GM21526 (cell line): ENCODE data around the gene CNTNAP2.
"Not testable (repeated sequence)": the region's sequence is repeated elsewhere in the genome, so short reads cannot be mapped to it uniquely, and the experiment has no call there.

ENCODE experiments used
- ATAC-seq: cut with Tn5 transposase; IDR thresholded peaks from one replicate; pipeline ENCODE4 v1.9.1; 2021; ENCODE audit warnings: moderate library complexity; ENCODE audit not compliant: unreplicated experiment, low FRiP score

The CNTNAP2 gene

DNA sequence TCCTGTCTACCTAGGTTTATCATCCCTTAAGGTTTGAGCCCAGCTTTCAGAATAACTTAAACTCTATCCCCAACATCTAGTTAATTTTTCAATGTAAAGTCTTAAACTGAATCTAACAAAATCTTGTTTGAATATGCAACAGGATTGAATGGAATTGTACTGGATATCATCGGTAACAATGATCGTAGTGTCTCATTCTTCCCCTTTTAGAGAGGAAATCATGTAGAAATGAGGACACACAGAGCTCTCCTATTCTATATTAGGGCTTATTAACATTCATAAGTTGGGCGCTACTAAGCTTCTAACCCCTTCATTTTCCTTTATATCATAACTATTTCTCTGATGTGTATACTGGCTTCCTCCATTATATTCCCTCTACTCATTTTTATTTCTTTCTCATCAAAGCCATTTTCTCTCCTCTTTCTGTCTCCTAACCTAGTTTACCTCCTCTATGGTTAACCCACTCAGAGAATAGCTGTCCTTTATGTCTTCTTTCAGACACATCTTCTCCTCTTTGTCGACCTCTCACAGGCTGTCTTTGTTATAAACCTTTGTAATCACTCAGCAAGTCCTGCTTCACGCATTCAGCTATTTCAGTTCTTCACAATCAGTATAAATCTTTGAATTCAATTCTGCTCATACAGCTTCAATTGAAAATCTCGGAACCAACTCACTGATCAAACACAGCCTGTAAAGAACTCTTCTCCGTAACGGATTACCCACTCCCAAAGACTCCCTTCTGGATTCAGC lies 1455.0 kb downstream of the CNTNAP2 start:
- no peak for ATAC-seq

DNA sequence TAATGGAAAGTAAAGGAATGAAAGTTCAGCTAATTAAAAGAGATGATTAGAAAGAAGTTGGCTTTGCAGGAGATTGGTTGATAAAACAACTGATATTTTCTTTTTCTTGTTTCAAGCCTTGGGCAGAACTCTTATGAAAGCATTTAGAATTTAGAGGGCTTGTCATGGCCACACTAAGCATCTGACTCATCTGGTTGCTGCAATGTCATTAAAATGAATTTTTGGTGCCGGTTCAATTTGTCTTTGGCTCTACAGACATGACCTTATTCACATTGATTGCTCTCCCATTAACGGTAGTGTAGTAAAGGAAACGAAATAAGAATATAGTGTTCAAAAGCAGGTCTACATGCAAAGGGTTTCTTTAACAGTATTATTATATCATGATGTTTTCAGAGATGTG lies 1461.6 kb downstream of the CNTNAP2 start:
- ATAC-seq = no peak

DNA sequence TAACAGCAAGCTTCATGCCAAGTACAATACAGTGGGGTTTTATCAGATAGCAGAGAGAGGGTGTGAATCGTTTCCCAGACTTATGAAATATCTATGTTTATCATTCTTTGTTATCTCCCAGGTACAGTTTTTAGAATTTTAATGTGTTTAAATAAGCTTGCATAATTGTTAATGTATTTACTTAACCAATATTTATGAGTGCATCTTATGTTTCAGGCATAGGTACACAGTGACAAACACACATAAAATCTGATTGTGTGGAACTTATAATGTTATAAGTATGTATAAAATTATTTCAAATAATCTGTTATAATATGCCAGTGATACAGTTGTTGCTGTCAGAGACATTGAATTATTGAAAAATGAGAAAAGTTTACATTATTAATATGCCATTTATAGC lies 1462.5 kb downstream of the CNTNAP2 start:
- ATAC-seq = no peak

DNA sequence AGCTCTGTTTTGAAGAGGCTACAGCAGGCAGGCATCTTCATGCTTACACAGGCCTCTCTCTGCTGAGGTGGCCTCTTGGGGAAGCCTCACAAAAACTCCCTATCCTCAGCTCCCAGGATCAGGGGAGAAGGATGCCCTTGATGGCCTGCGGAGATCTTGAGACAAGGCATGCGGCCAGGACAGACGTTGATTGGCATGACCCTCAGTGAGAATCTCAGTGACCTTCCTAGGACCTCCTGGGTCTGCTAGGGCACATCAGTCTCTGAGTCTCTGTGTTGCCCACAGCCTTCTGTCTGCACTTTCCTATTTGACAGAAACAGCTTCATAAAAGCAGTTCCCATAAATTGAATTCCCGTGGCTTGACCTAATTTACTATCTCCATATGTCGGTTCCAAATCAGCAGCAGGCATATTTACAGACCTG lies 1468.2 kb downstream of the CNTNAP2 start:
- no peak for ATAC-seq

DNA sequence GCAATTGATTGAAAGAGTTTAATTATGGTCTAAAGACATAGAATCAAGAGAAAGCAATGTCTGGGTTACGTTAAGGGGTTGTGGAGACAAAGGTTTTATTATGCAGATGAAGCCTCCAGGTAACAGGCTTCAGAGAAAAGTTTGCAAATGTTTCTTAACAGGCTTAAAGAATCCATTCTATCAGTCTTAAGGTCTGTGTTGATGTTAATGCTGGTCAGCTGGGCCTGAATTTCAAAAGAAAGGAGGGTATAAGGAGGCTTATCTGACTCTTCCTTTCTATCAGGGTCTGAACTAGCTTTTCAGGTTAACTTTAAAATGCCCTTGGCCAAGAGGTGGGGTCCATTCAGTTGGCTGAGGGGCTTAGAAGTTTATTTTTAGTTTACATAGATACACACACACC lies 1469.5 kb downstream of the CNTNAP2 start:
- ATAC-seq = no peak

DNA sequence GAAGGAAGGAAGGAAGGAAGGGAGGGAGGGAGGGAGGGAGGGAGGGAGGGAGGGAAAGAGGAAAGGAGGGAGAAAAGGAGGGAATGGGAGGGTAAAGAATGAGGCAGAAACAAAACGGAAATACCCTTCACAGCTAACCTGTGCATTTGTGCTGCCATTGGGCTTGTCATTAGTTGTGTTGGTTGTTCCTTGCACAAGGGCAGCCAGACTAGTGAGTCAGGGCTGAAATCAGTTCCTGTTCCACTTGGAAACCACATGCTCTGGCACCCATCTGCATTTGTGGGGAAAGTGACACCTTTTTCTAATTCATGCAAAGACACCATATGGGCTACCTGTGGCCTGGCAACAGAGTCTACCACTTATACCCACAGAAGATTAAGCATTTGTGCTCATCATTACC lies 1469.9 kb downstream of the CNTNAP2 start:
- ATAC-seq = no peak

DNA sequence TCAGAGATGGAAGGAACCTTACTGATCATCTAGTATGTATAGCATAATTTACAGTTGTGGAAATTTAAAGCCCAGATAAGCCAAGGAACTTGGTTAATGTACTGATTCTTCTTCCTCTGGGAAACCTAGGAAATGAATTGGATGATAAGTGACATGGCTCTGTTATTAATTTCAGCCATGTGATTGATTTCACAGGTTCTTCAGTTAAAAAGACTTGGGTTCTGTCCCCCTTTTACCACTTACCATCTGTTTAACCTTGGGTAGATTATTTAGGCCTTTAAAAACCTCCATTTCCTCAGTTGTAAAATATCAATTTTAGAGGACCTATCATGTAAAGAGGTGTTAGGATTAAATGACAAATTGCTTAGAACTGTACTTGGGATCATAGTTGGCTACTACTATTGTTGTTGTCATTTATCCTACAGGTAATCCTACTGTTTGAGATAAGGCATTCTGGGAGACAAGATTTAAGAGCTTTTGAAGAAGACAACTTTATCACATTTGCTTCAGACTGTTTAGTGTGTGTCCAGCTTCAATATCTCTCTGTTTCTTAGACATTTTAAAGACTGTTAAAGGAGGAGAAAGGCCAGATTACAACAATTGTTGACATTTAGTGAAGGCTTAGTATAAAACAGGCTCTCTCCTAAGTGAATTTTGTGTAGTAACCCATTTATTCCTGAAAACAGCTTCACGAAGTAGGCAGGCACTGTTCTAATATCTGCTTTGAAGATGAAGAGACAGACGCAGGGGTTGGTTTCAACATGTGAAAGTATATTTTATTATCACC lies 1476.9 kb downstream of the CNTNAP2 start:
- ATAC-seq = no peak

DNA sequence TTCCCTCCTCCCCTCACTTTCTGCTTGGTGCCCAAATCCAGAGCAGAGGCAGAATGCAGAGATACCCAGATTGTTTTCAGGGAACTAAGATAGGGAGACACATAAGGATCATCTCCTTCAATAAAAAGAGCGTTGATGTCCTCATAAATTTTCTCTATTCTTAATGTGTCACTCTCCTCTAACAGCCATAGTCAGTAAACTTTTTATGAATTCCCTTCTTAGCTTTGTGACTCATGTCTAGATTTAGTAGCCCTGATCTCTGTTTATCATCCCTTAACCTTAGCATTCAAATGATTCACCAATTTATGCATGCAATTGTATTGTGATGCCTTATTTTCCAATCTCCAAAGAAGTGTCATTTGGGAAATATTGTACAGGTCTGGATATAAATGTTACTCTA lies 1478.4 kb downstream of the CNTNAP2 start:
- no peak for ATAC-seq

DNA sequence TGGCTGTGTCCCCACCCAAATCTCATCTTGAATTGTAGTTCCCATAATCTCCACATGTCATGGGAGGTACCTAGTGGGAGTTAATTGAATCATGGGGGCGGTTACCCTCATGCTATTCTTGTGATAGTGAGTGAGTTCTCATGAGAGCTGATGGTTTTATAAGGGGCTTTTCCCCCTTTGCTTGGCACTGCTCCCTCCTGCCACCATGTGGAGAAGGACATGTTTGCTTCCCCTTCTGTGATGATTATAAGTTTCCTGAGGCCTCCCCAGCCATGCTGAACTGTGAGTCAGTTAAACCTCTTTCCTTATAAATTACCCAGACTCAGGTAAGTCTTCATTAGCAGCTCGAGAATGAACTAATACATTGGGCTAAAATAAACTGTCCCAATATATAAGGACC lies 1482.1 kb downstream of the CNTNAP2 start:
- ATAC-seq = not testable (repeated sequence)

DNA sequence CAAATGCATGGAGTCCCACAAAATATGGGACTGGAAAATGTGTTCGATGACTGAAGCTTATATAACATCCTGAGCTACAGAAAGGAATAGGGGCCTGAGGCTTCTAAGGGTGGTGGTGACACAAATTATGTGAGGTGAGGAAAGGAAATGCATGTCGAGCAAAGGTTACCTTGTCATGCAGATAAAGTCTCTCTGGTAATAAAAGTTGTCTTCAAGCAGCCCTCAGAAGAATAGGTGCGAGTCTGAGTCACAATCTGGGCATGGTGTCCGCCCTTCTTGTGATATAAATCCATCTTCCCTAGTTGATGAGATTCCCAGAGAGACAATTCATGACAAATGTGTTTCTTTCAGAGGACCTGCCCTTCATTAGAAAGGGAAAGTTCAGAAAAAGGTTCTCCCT lies 1488.7 kb downstream of the CNTNAP2 start:
- no peak for ATAC-seq

DNA sequence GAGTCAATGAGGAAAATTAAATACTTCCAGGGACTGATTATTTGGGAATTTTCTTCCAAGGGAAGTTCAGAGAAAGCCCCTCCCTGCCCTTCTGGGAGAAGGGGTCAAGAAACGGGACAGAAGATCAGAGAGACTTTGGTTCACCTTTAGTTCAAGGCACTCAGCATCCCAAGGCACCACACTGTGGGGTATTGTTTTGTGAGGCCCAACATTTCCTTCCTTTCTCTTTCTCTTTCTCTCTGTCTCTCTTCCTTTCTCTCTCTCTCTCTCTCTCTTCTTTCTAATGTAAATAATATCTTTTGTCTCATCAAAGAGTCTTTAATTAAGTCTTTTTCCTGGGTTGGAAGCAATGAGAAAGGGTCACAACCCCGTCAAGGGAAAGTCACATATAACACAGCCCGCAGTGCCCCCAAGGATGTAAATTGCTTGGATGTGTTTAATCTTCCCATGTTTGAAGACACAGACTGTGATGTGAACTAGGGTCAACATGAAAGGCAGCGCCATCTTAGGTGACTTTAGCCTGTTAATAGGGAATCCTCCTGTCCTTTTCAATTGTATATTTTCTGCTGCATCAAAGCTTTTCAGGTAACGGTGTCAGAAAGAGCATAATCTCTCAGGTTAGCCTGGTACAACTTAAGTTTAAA lies 1490.7 kb downstream of the CNTNAP2 start:
- ATAC-seq = no peak

DNA sequence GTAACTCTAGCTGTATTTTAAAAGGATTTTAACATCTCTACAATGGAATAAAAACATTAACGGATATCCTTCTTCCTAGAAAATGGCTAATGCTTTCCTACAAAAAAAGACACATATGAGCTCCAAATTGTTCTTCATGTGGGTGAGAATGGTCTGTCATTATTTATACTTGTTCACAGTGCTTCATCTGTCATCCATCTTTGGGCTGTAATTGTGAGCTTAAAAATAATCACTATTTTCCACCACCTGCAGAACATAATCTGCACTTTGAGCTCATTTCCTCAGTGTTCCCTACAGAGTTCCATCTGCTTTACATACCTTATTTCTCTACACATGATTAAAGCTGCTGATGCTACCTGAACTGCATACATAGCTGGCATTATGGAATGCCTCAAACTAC lies 1494.8 kb downstream of the CNTNAP2 start:
- no peak for ATAC-seq

DNA sequence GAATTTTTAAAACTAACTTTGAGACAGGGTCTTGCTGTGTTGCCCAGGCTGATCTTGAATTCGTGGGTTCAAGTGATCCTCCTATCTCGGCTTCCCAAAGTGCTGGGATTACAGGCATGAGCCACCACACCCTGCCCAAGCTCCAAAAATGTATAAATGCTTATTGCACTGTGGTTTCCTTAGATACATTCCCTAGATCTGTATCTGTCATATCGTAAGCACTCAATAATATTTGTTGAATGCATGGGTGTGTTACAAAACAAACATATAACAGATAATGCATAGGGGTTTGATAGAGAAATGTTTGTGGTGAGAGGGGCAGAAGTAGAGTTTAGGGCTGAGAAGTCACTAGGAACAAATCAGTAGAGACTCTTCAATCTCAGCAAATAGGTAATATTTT lies 1518.7 kb downstream of the CNTNAP2 start:
- no peak for ATAC-seq

DNA sequence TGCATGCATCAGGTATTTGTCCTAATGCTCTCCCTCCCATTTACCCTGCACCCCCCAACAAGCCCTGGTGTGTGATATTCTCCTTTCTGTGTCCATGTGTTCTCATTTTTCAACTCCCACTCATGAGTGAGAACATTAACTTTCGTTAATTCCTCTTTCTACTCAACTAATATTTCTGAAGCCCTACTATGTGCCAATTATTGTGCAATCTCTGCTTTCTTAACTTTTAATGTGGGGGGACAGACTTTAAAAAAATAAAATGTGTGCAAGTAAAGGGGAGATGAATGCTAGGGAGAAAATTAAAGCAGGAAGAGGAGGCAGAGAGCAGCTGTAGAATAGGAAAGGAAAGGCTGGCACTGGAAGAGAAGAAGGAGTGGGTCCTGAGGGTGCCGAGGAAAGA lies 1520.0 kb downstream of the CNTNAP2 start:
- ATAC-seq = no peak

DNA sequence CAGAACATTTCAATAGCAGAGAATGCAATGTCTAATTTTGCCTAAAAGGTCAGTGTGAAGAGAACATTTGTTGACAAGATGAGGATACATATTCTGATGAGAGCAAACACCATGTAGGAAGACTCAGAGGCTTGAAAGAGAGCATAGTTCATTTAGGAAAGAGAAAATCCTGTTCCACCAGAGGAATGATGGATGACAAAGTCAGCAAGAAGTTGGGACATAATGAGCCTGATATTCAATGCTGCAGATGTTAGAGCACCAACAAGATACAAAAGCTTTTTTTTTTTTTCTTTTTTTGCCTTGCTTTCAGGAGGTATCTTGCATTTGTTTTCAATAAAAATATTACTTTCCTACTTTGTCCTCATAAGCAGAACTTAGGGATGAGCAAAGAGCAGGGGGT lies 1522.0 kb downstream of the CNTNAP2 start:
- no peak for ATAC-seq

DNA sequence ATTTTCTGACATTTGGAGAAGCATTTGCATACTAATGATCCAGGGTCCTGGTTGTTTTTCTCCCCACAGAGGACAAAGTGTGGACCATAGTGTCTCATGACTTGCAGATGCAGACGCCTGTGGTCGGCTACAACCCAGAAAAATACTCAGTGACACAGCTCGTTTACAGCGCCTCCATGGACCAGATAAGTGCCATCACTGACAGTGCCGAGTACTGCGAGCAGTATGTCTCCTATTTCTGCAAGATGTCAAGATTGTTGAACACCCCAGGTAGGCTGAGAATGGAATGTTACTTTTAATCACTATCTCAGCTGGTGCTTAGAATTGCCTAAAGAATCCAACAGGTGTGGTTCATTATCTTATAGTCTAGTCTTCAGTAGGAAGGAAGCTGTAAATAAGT lies 1522.4 kb downstream of the CNTNAP2 start:
- no peak for ATAC-seq

DNA sequence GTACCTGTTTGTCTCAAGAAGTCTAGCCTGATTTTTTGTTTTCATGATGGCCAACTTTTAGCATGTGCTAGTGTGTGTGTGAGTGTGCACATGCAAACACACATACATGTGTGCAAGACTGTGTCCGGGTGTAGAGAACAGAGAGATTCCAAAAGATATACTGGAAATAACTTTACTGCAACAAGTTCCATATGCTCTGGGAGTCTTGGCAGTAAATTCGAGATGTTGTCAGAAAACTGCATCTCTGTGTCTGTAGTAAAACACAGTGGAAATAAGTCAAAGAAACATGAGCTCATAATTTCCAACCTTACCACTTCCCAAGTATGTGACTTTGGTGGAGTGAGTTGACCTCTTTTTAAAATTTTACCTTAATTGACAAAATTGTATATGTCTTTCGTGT lies 1523.2 kb downstream of the CNTNAP2 start:
- ATAC-seq = no peak

DNA sequence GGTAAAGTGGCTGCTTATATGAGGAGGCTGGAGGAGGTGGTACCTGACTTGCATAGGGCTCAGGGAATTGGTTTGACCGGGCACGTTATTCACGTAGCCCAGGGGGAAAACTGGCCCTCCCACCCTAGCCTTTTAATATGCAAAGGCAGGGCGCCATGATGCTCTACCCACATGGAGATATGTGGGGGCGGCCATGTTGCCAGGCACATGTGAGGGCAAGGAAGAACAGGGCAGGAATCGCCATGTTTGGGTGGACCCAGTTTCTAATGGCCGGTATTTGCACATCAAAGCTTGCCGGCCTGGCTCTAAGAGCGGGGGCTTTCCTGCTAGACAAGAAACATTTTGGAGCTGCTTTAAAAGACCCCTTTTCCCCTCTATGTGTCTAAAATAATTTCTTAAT lies 1524.2 kb downstream of the CNTNAP2 start:
- ATAC-seq = no peak

DNA sequence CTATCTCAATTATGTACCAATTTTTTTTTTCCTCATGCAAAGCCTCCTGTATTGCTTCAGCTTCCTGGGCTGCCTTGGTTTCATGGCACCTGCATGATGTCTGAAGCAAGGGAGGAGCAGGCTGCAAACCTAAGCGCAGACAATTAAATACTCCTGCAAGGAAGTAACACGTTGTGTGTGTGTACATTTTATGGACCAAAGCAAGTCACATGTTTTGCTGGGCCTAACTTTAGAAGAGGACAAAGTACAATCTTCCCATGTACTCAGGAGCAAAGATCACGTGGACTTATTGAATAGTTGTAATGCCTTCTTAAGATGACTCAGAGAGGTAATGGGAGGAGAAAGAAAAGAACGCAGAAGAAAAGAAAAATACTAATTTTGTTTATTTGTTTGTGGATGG lies 1530.0 kb downstream of the CNTNAP2 start:
- ATAC-seq = no peak

DNA sequence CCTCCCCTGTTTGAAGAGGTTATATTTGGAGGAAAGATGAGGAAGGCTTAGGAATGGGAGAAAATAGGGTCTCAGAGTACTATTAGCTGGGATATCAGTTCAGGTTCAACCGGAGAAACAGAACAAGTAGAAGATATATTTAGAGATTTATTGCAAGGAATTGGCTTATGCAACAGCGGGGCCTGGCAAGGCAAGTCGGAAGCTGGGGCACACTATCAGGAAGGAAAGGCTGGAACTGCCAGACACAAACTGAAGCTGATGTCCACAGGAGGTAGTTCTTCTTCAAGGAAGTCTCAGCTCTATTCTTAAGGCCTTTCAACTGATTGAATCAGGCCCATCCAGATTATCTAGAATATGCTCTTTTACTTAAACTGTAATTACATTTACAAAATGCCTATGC lies 1534.4 kb downstream of the CNTNAP2 start:
- ATAC-seq = no peak

DNA sequence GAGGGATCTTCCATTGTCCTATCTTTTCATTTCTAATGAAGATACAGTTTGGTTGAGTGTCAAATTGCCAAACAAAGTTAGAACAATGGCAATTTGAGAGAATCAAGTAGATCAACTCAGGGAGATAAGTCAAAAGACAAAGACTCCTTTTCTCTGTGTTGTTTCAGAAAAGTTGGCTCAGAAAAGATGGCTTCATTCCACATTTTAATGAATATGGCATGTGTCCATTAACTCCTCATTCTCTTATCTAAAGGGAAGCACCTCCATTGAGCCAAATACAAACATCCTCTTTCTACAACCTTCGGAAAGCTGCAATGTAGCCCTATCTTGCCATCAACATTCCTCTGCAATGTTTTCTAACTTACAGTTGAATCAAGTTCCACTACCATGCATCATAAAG lies 1535.0 kb downstream of the CNTNAP2 start:
- no peak for ATAC-seq

DNA sequence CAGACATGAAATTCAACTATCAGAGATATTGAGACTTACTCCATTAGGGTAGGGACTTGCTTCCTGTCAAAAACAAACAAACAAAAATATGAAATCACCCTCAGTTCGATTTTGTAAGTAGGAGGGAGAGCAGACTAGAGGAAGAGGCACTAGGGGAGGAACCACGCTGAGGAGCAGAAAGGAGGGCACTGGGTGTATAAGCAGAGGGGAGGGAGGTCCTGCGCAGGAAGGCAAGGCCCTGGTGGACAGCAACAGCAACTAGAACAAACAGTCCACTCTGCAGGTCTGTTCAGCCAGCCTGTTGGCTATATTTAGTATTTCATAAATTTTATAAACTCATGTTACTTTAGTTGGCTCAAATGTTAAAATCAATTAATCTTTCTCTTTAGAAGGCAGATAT lies 1536.9 kb downstream of the CNTNAP2 start:
- ATAC-seq = no peak
